PC-3 (cell line): ENCODE results near the gene SLMAP. TPM values are rescaled to one million over a fixed set of nuclear protein-coding genes. Genes with fewer than 3 reads are reported as not detected.

Experiments used
- ATAC-seq: fragments of 200-7000 bp; cut with Tn5 transposase; 2 replicates; pipeline ENCODE4 v1.9.1; 2020; ENCODE audit warnings: mild to moderate bottlenecking, moderate library complexity
- BruUV-seq: library from RNA; stranded (reverse); fragments of 400-500 nt; replicated peaks from 2 replicates; lab custom pipeline; 2021; lab: Mats Ljungman, UMichigan
- CTCF ChIA-PET: fragments of 300-600 bp; sonication (Branson Sonifier 250); formaldehyde crosslinking; loops from one replicate; lab custom pipeline; 2022; ENCODE audit warnings: antibody characterized with exemption; lab: Charles Lee
- POLR2A ChIA-PET: fragments of 300-600 bp; sonication (Branson Sonifier 250); formaldehyde crosslinking; loops from one replicate; lab custom pipeline; 2022; ENCODE audit warnings: antibody characterized with exemption; ENCODE audit not compliant: unreplicated experiment; lab: Charles Lee
- DNase-seq: peaks from one replicate; pipeline ENCODE4 v3.0.0-alpha.2; 2015
- H2AFZ ChIP-seq: fragments of 300-600 bp; sonication (generic); 2 replicates; pipeline ENCODE4 v1.6.0; 2016; ENCODE audit warnings: antibody characterized with exemption, low read length
- H3F3A ChIP-seq: fragments of 300-600 bp; sonication (generic); one replicate; pipeline ENCODE4 v1.6.0; 2017; ENCODE audit warnings: antibody characterized with exemption, low read length, control low read depth, mild to moderate bottlenecking; ENCODE audit not compliant: unreplicated experiment
- H3K27ac ChIP-seq: fragments of 300-600 bp; sonication (generic); 2 replicates; pipeline ENCODE4 v1.5.1; 2016; ENCODE audit warnings: mild to moderate bottlenecking, low read length
- H3K27me3 ChIP-seq: fragments of 300-600 bp; sonication (generic); 2 replicates; pipeline ENCODE4 v1.6.1; 2016; ENCODE audit warnings: low read length, mixed read lengths
- H3K36me3 ChIP-seq: fragments of 300-600 bp; sonication (generic); 2 replicates; pipeline ENCODE4 v1.6.1; 2016; ENCODE audit warnings: low read depth, mixed run types, low read length, mixed read lengths
- H3K4me1 ChIP-seq: fragments of 300-600 bp; sonication (generic); 2 replicates; pipeline ENCODE4 v1.5.1; 2016; ENCODE audit warnings: low read length; ENCODE audit not compliant: insufficient read depth
- H3K4me2 ChIP-seq: fragments of 300-600 bp; sonication (generic); 2 replicates; pipeline ENCODE4 v1.6.0; 2016; ENCODE audit warnings: low read length
- H3K4me3 ChIP-seq: fragments of 300-600 bp; sonication (generic); 2 replicates; pipeline ENCODE4 v1.5.1; 2016; ENCODE audit warnings: mild to moderate bottlenecking, low read length, mixed read lengths
- H3K79me2 ChIP-seq: fragments of 300-600 bp; sonication (generic); 2 replicates; pipeline ENCODE4 v1.6.1; 2017; ENCODE audit warnings: low read length, mixed read lengths
- H3K9ac ChIP-seq: fragments of 300-600 bp; sonication (generic); 2 replicates; pipeline ENCODE4 v1.6.0; 2016; ENCODE audit warnings: mild to moderate bottlenecking, low read length
- H3K9me2 ChIP-seq: fragments of 300-600 bp; sonication (generic); replicated peaks from 2 replicates; pipeline ENCODE4 v1.6.1; 2016; ENCODE audit warnings: mixed run types, low read length, mixed read lengths
- H3K9me3 ChIP-seq: fragments of 300-600 bp; sonication (generic); 2 replicates; pipeline ENCODE4 v1.6.1; 2016; ENCODE audit warnings: low read length, mixed read lengths
- H4K20me1 ChIP-seq: fragments of 300-600 bp; sonication (generic); 2 replicates; pipeline ENCODE4 v1.6.1; 2016; ENCODE audit warnings: low read length, mixed read lengths
- EZH2 ChIP-seq: fragments of 300-600 bp; sonication (generic); IDR thresholded peaks from one replicate; pipeline ENCODE4 v1.6.1; 2017; ENCODE audit warnings: antibody characterized with exemption, mild to moderate bottlenecking, low read length; ENCODE audit not compliant: unreplicated experiment
- EZH2phosphoT487 ChIP-seq: fragments of 300-600 bp; sonication (generic); IDR thresholded peaks from 2 replicates; pipeline ENCODE4 v1.6.1; 2018; ENCODE audit warnings: mild to moderate bottlenecking, antibody characterized with exemption, low read length, borderline replicate concordance
- intact Hi-C: fragments of 100-400 bp; cut with micrococcal nuclease; formaldehyde crosslinking; loops from 2 replicates; pipeline ENCODE4 v1.9.0; 2023
- total RNA-seq: library from RNA; depleted of rRNA; stranded (reverse); fragments of >200 nt; gene quantifications from 2 replicates; pipeline ENCODE4 v1.2.3, GENCODE V29; 2014
- TF ChIP-seq, protein P1 (sequence below): fragments of 300-600 bp; sonication (generic); conservative IDR thresholded peaks from 2 replicates; pipeline ENCODE4 v1.5.1; 2017; ENCODE audit warnings: antibody characterized with exemption, low read depth, mild to moderate bottlenecking, low read length

SLMAP gene
- total RNA-seq, 1 experiment from 2014 or later = 60.0 TPM

- intact Hi-C loops = loop anchor here (2.0 kb wide), 1 partner anchor 14 kb away; no protein-coding TSS in a partner anchor
- no peak overlapping the region for H3K27ac ChIP-seq
Observed at GRCh38 chr3:57788624-57789018, 32.5 kb downstream of the SLMAP start.

DNA sequence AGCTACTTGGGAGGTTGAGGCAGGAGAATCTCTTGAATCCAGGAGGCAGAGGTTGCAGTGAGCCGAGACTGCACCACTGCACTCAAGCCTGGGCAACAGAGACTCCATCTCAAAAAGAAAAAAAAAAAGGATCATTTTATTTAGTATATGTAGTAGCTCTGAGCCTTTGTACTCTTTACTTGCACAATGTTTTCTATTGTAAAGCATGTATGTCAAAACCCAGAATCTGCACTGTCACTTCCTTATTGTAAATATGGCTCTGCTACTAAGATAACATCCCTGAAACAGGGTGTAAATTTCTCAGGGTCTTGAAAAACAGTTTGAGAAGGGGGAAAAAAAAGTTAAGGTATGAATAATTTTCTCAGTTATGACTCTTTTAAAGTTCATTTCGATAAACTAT lies 35.1 kb downstream of the SLMAP start:
- Histone ChIP-seq H3K4me3 (no peak overlapping the region), H3K4me2 (no peak overlapping the region), H3K9me3 (no peaks in the 10 kb centered on the region), H3K4me1 (peaks cover 36% of the 10 kb centered on the region), H3K79me2 (peaks cover 94% of the 10 kb centered on the region), H3F3A (no peaks in the 10 kb centered on the region), H3K36me3 (no peaks in the 10 kb centered on the region), H3K9me2 (no peaks in the 10 kb centered on the region), H3K27me3 (no peaks in the 10 kb centered on the region), H3K9ac (no peak overlapping the region), H4K20me1 (peaks cover 26% of the 10 kb centered on the region), H3K27ac (no peak overlapping the region), H2AFZ (no peak overlapping the region)
- ChIA-PET POLR2A (no interaction called here), CTCF (no interaction called here)
- intact Hi-C loops = no loop called here
- no peak for ATAC-seq
- no TSS peak for BruUV-seq
- TF ChIP-seq EZH2phosphoT487 (no peak), EZH2 (no peak)
- TF ChIP-seq, protein P1, sequence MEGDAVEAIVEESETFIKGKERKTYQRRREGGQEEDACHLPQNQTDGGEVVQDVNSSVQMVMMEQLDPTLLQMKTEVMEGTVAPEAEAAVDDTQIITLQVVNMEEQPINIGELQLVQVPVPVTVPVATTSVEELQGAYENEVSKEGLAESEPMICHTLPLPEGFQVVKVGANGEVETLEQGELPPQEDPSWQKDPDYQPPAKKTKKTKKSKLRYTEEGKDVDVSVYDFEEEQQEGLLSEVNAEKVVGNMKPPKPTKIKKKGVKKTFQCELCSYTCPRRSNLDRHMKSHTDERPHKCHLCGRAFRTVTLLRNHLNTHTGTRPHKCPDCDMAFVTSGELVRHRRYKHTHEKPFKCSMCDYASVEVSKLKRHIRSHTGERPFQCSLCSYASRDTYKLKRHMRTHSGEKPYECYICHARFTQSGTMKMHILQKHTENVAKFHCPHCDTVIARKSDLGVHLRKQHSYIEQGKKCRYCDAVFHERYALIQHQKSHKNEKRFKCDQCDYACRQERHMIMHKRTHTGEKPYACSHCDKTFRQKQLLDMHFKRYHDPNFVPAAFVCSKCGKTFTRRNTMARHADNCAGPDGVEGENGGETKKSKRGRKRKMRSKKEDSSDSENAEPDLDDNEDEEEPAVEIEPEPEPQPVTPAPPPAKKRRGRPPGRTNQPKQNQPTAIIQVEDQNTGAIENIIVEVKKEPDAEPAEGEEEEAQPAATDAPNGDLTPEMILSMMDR = no peak
- DNase-seq = no peak

More at GRCh38 chr3:57788624-57789018, 32.5 kb downstream of the SLMAP start:
- ATAC-seq (no peak; the same call in 1 of the 2 replicates), DNase-seq (no peak)
- H3K4me2 ChIP-seq = no peak overlapping the region
- peaks cover 36% of the 10 kb centered on the region for H4K20me1 ChIP-seq
- no peak for TF ChIP-seq EZH2
- no peak for TF ChIP-seq EZH2phosphoT487
- TF ChIP-seq, protein P1 = no peak
- H3K36me3 ChIP-seq = no peaks in the 10 kb centered on the region
- POLR2A ChIA-PET = no interaction called here
- CTCF ChIA-PET = no interaction called here
- no peaks in the 10 kb centered on the region for H3K27me3 ChIP-seq
- peaks cover 26% of the 10 kb centered on the region for H3K4me1 ChIP-seq
- H3K9me2 ChIP-seq = no peaks in the 10 kb centered on the region
- no peak overlapping the region for H3K9ac ChIP-seq
- no peak overlapping the region for H2AFZ ChIP-seq
- BruUV-seq = no TSS peak
- H3K4me3 ChIP-seq = no peak overlapping the region
- no peaks in the 10 kb centered on the region for H3K9me3 ChIP-seq
- peaks cover 95% of the 10 kb centered on the region for H3K79me2 ChIP-seq
- H3F3A ChIP-seq = no peaks in the 10 kb centered on the region

DNA sequence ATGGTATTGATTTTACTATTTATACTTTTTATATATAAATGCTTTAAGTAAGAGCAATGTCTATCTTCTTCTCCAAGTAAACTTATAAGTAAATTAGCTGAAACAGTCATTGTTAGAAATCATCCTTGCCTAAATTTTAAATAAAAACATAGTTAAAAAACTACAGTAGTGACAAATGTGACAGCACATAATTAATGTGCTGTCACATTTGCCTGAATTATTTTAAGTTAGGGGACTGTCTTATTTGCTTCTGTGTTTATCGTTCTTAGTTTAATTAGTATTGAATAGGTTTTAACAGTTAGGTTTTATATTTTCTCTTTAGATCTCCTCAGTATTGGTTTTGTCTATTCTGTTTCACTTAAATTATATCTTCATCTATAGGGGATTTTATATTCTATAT lies 36.1 kb downstream of the SLMAP start:
- no peaks in the 10 kb centered on the region for H3K36me3 ChIP-seq
- DNase-seq (no peak), ATAC-seq (no peak)
- no TSS peak for BruUV-seq
- H3K4me1 ChIP-seq = peaks cover 40% of the 10 kb centered on the region
- intact Hi-C loops = no loop called here
- peaks cover 28% of the 10 kb centered on the region for H4K20me1 ChIP-seq
- CTCF ChIA-PET = no interaction called here
- TF ChIP-seq EZH2 = no peak
- TF ChIP-seq, protein P1 = no peak
- no peak for TF ChIP-seq EZH2phosphoT487
- no peaks in the 10 kb centered on the region for H3K27me3 ChIP-seq
- H3K9ac ChIP-seq = no peak overlapping the region
- H3K9me2 ChIP-seq = no peaks in the 10 kb centered on the region
- H3K4me2 ChIP-seq = no peak overlapping the region
- H3K9me3 ChIP-seq = no peaks in the 10 kb centered on the region
- no peaks in the 10 kb centered on the region for H3F3A ChIP-seq
- H3K79me2 ChIP-seq = peaks cover 96% of the 10 kb centered on the region
- H3K4me3 ChIP-seq = no peak overlapping the region
- H2AFZ ChIP-seq = no peak overlapping the region
- POLR2A ChIA-PET = no interaction called here
- no peak overlapping the region for H3K27ac ChIP-seq
